ENCODE results near the gene SLC2A13.

Gene SLC2A13

GRCh38 chr12:39736406-39736805 lies 369.5 kb downstream of the SLC2A13 start:
- Histone ChIP-seq H3K9ac (ENCODE audit: low read length) (no peak overlapping the region), H3K27me3 (replicated peaks; ENCODE audit: control insufficient read depth, insufficient read depth, low read length) (no peaks in the 10 kb centered on the region), H3K4me1 (ENCODE audit: control insufficient read depth, insufficient read depth, low read length) (no peaks in the 10 kb centered on the region), H3K36me3 (ENCODE audit: control insufficient read depth, insufficient read depth, low read length, severe bottlenecking) (no peaks in the 10 kb centered on the region), H3K4me3 (ENCODE audit: low read length) (no peak overlapping the region), H3K9me3 (ENCODE audit: control insufficient read depth, low read length) (peaks cover 19% of the 10 kb centered on the region)
- DNase-seq (ENCODE audit: low read depth), result no peak

- H3K27me3 ChIP-seq (replicated peaks; ENCODE audit: control insufficient read depth, insufficient read depth, low read length), result no peaks in the 10 kb centered on the region
These were observed 382.1 kb downstream of the SLC2A13 start for GRCh38 chr12:39723831-39724230.

GRCh38 chr12:39722504-39722903 lies 383.4 kb downstream of the SLC2A13 start:
- Histone ChIP-seq H3K4me1 (ENCODE audit: control insufficient read depth, insufficient read depth, low read length) (no peaks in the 10 kb centered on the region), H3K27me3 (replicated peaks; ENCODE audit: control insufficient read depth, insufficient read depth, low read length) (no peaks in the 10 kb centered on the region), H3K36me3 (ENCODE audit: control insufficient read depth, insufficient read depth, low read length, severe bottlenecking) (no peaks in the 10 kb centered on the region), H3K4me3 (ENCODE audit: low read length) (no peak overlapping the region), H3K9me3 (ENCODE audit: control insufficient read depth, low read length) (no peaks in the 10 kb centered on the region), H3K9ac (ENCODE audit: low read length) (no peak overlapping the region)
- no peak for DNase-seq (ENCODE audit: low read depth)

More at GRCh38 chr12:39723831-39724230, 382.1 kb downstream of the SLC2A13 start:
- no peak overlapping the region for H3K4me3 ChIP-seq (ENCODE audit: low read length)
- no peaks in the 10 kb centered on the region for H3K4me1 ChIP-seq (ENCODE audit: control insufficient read depth, insufficient read depth, low read length)
- no peak overlapping the region for H3K9ac ChIP-seq (ENCODE audit: low read length)
- no peaks in the 10 kb centered on the region for H3K9me3 ChIP-seq (ENCODE audit: control insufficient read depth, low read length)
- H3K36me3 ChIP-seq (ENCODE audit: control insufficient read depth, insufficient read depth, low read length, severe bottlenecking), result no peaks in the 10 kb centered on the region
- DNase-seq (ENCODE audit: low read depth), result peak; percentile 35

- Histone ChIP-seq H3K4me3 (ENCODE audit: low read length) (no peak overlapping the region), H3K9ac (ENCODE audit: low read length) (no peak overlapping the region), H3K4me1 (ENCODE audit: control insufficient read depth, insufficient read depth, low read length) (peaks cover 3% of the 10 kb centered on the region), H3K36me3 (ENCODE audit: control insufficient read depth, insufficient read depth, low read length, severe bottlenecking) (no peaks in the 10 kb centered on the region), H3K9me3 (ENCODE audit: control insufficient read depth, low read length) (no peaks in the 10 kb centered on the region), H3K27me3 (replicated peaks; ENCODE audit: control insufficient read depth, insufficient read depth, low read length) (no peaks in the 10 kb centered on the region)
- DNase-seq (ENCODE audit: low read depth), result no peak
These were observed 392.3 kb downstream of the SLC2A13 start for GRCh38 chr12:39713552-39713951.

GRCh38 chr12:39712334-39712733 lies 393.5 kb downstream of the SLC2A13 start:
- H3K9ac ChIP-seq (ENCODE audit: low read length), result no peak overlapping the region
- H3K4me1 ChIP-seq (ENCODE audit: control insufficient read depth, insufficient read depth, low read length), result peaks cover 3% of the 10 kb centered on the region
- H3K9me3 ChIP-seq (ENCODE audit: control insufficient read depth, low read length), result no peaks in the 10 kb centered on the region

More at GRCh38 chr12:39712334-39712733, 393.5 kb downstream of the SLC2A13 start:
- DNase-seq (ENCODE audit: low read depth), result no peak
- Histone ChIP-seq H3K4me3 (ENCODE audit: low read length) (no peak overlapping the region), H3K36me3 (ENCODE audit: control insufficient read depth, insufficient read depth, low read length, severe bottlenecking) (no peaks in the 10 kb centered on the region), H3K27me3 (replicated peaks; ENCODE audit: control insufficient read depth, insufficient read depth, low read length) (no peaks in the 10 kb centered on the region)
